Measurements from ENCODE around the gene CEL.

CEL gene

GRCh38 chr9:133107961-133108793 lies 46.4 kb downstream of the CEL start:
- TF ChIP-seq NFIC (IDR thresholded peaks at IDR 0.05): no peak
- no peak for TF ChIP-seq RAD21 (IDR thresholded peaks at IDR 0.05; ENCODE audit: low read depth)
- no peak for TF ChIP-seq CEBPB (IDR thresholded peaks at IDR 0.05)
- TF ChIP-seq, protein P1, sequence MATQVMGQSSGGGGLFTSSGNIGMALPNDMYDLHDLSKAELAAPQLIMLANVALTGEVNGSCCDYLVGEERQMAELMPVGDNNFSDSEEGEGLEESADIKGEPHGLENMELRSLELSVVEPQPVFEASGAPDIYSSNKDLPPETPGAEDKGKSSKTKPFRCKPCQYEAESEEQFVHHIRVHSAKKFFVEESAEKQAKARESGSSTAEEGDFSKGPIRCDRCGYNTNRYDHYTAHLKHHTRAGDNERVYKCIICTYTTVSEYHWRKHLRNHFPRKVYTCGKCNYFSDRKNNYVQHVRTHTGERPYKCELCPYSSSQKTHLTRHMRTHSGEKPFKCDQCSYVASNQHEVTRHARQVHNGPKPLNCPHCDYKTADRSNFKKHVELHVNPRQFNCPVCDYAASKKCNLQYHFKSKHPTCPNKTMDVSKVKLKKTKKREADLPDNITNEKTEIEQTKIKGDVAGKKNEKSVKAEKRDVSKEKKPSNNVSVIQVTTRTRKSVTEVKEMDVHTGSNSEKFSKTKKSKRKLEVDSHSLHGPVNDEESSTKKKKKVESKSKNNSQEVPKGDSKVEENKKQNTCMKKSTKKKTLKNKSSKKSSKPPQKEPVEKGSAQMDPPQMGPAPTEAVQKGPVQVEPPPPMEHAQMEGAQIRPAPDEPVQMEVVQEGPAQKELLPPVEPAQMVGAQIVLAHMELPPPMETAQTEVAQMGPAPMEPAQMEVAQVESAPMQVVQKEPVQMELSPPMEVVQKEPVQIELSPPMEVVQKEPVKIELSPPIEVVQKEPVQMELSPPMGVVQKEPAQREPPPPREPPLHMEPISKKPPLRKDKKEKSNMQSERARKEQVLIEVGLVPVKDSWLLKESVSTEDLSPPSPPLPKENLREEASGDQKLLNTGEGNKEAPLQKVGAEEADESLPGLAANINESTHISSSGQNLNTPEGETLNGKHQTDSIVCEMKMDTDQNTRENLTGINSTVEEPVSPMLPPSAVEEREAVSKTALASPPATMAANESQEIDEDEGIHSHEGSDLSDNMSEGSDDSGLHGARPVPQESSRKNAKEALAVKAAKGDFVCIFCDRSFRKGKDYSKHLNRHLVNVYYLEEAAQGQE (IDR thresholded peaks at IDR 0.05; ENCODE audit: low read depth): no peak
- TF ChIP-seq, protein P2, sequence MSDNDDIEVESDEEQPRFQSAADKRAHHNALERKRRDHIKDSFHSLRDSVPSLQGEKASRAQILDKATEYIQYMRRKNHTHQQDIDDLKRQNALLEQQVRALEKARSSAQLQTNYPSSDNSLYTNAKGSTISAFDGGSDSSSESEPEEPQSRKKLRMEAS (IDR thresholded peaks at IDR 0.05): no peak
- no peak for TF ChIP-seq ZBTB7A (IDR thresholded peaks at IDR 0.05; ENCODE audit: low read depth)
- TF ChIP-seq YY1 (IDR thresholded peaks at IDR 0.05; ENCODE audit: low read depth): no peak
- TF ChIP-seq TEAD4 (IDR thresholded peaks at IDR 0.05): no peak
- TF ChIP-seq EP300 (IDR thresholded peaks at IDR 0.05; ENCODE audit: borderline replicate concordance): no peak
- TF ChIP-seq TAF1 (IDR thresholded peaks at IDR 0.05; ENCODE audit: low read depth): no peak
- TF ChIP-seq USF1 (IDR thresholded peaks at IDR 0.05): no peak
- no peak for TF ChIP-seq FOXM1 (IDR thresholded peaks at IDR 0.05; ENCODE audit: borderline replicate concordance, low read depth)
- no peak for TF ChIP-seq EGR1 (IDR thresholded peaks at IDR 0.05)
- no peak for TF ChIP-seq TCF12 (IDR thresholded peaks at IDR 0.05; ENCODE audit: low read depth)
- TF ChIP-seq CREB1 (IDR thresholded peaks at IDR 0.05; ENCODE audit: low read depth): no peak

DNA sequence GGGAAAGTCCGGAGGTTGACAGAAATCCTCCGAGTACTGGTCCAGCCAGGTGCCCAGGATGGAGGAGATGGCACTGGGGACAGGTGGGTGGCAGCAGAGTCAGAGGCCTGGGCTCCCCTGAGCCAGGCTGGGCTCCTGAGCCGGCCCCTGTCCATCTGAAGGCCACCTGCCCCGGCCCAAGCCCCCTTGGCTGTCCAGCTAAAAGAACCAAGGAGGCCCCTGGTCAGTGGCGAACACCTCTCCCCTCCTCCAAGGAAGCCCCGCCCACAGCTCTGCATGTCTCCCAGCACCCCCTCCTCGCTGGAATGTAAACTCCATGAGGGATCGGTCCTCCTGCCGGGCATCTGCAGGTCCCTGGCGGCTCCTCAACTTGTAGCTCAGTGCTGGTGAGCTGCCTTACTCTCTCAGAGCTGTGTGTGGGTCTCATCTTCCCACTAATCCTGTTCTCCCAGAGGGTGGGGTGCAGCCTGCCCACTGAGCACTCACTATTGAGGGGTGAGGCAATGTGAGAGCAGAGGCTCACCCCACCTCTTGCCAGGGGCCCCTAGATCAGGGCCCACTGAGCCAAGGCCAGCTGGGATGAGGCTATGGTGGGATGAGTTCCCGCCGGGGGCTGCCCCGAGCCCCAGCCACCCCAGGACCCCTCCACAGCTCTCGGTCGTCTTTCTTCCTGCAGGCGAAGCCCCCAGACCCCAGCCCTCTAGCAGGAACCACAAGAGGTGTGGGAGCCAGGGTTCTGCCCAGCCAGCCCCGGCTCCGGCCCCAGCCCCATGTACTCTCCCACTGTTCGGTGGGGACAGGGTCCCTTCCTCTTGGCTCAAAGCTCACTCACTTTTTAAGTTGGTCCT lies 47.2 kb downstream of the CEL start:
- TF ChIP-seq TCF12 (IDR thresholded peaks at IDR 0.05; ENCODE audit: low read depth) (no peak), RAD21 (IDR thresholded peaks at IDR 0.05; ENCODE audit: low read depth) (no peak), CEBPB (IDR thresholded peaks at IDR 0.05) (no peak), ZBTB7A (IDR thresholded peaks at IDR 0.05; ENCODE audit: low read depth) (no peak), CREB1 (IDR thresholded peaks at IDR 0.05; ENCODE audit: low read depth) (no peak), EP300 (IDR thresholded peaks at IDR 0.05; ENCODE audit: borderline replicate concordance) (no peak), YY1 (IDR thresholded peaks at IDR 0.05; ENCODE audit: low read depth) (no peak), NFIC (IDR thresholded peaks at IDR 0.05) (no peak), TAF1 (IDR thresholded peaks at IDR 0.05; ENCODE audit: low read depth) (no peak), EGR1 (IDR thresholded peaks at IDR 0.05) (no peak), TEAD4 (IDR thresholded peaks at IDR 0.05) (no peak), USF1 (IDR thresholded peaks at IDR 0.05) (no peak), FOXM1 (IDR thresholded peaks at IDR 0.05; ENCODE audit: borderline replicate concordance, low read depth) (no peak)
- TF ChIP-seq, protein P2 (IDR thresholded peaks at IDR 0.05): no peak
- TF ChIP-seq, protein P1 (IDR thresholded peaks at IDR 0.05; ENCODE audit: low read depth): no peak

- TF ChIP-seq, protein P2 (IDR thresholded peaks at IDR 0.05): no peak
- TF ChIP-seq, protein P1 (IDR thresholded peaks at IDR 0.05; ENCODE audit: low read depth): no peak
- TF ChIP-seq YY1 (IDR thresholded peaks at IDR 0.05; ENCODE audit: low read depth) (no peak), CEBPB (IDR thresholded peaks at IDR 0.05) (no peak)
These were observed 48.3 kb downstream of the CEL start for GRCh38 chr9:133109931-133110650.
